GM12878 (cell line): ENCODE results near the gene PRKN.

ENCODE experiments used
- CEBPB ChIP-seq, 2 experiments: fragments of 150-350 bp in 1 of 2; IDR thresholded peaks; 2 replicates each; pipeline ENCODE4 v1.6.1; 2012 to 2014; ENCODE audit warnings: low read depth in 2 of 2, low read length in 2 of 2, borderline replicate concordance in 1 of 2, inconsistent platforms in 1 of 2
- JUND ChIP-seq: IDR thresholded peaks from 2 replicates; pipeline ENCODE4 v1.6.1; 2012; ENCODE audit warnings: low read depth, mild to moderate bottlenecking, low read length, improper control_type of control experiment, moderate library complexity
- ZNF274 ChIP-seq: IDR thresholded peaks from one replicate; pipeline ENCODE4 v1.8.0; 2011; ENCODE audit not compliant: insufficient read length, insufficient read depth
- ZZZ3 ChIP-seq: IDR thresholded peaks from 2 replicates; pipeline ENCODE4 v1.6.1; 2011; ENCODE audit warnings: low read depth; ENCODE audit not compliant: control insufficient read depth, insufficient read length
- TF ChIP-seq, protein P1 (sequence below): IDR thresholded peaks from 2 replicates; pipeline ENCODE4 v1.6.1; 2012; ENCODE audit warnings: mild to moderate bottlenecking, low read depth, low read length
- TF ChIP-seq, protein P2 (sequence below), 3 experiments: IDR thresholded peaks in 2 of 3; conservative IDR thresholded peaks in 1 of 3; 2 replicates each; pipeline ENCODE4 v1.5.1; 2011; ENCODE audit warnings: low read depth in 3 of 3, low read length in 3 of 3, mild to moderate bottlenecking in 3 of 3, control low read depth in 2 of 3, moderate library complexity in 2 of 3, inconsistent platforms in 1 of 3, mixed read lengths in 1 of 3; ENCODE audit not compliant: control insufficient read depth in 2 of 3, insufficient read depth in 1 of 3; ENCODE audit errors: extremely low read depth in 1 of 3
- TF ChIP-seq, protein P3 (sequence below): fragments of 450-650 bp; conservative IDR thresholded peaks from 2 replicates; pipeline ENCODE4 v1.6.1; 2017; ENCODE audit warnings: mild to moderate bottlenecking, moderate library complexity

DNA sequence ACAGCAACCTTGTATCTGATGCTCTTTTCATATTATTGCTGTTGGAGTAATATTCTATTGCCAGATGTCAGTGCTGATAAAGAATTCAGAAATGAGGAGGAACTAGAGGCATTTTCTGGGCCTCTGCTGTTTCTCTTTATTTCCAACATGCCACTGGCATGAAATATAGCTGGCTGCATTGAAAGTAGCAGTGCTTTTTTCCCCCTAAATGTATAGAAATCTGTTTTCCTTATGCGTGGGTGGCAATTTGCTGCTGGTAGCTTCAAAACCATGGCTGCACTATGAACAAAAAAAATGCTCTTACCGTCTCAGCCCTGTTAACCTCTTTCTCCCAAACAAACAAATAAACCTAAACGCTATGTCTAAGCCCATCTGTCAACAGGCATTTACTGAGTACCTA is 1011.4 kb downstream of the PRKN start:
- TF ChIP-seq, protein P1, sequence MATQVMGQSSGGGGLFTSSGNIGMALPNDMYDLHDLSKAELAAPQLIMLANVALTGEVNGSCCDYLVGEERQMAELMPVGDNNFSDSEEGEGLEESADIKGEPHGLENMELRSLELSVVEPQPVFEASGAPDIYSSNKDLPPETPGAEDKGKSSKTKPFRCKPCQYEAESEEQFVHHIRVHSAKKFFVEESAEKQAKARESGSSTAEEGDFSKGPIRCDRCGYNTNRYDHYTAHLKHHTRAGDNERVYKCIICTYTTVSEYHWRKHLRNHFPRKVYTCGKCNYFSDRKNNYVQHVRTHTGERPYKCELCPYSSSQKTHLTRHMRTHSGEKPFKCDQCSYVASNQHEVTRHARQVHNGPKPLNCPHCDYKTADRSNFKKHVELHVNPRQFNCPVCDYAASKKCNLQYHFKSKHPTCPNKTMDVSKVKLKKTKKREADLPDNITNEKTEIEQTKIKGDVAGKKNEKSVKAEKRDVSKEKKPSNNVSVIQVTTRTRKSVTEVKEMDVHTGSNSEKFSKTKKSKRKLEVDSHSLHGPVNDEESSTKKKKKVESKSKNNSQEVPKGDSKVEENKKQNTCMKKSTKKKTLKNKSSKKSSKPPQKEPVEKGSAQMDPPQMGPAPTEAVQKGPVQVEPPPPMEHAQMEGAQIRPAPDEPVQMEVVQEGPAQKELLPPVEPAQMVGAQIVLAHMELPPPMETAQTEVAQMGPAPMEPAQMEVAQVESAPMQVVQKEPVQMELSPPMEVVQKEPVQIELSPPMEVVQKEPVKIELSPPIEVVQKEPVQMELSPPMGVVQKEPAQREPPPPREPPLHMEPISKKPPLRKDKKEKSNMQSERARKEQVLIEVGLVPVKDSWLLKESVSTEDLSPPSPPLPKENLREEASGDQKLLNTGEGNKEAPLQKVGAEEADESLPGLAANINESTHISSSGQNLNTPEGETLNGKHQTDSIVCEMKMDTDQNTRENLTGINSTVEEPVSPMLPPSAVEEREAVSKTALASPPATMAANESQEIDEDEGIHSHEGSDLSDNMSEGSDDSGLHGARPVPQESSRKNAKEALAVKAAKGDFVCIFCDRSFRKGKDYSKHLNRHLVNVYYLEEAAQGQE, result no peak
- TF ChIP-seq, protein P2, sequence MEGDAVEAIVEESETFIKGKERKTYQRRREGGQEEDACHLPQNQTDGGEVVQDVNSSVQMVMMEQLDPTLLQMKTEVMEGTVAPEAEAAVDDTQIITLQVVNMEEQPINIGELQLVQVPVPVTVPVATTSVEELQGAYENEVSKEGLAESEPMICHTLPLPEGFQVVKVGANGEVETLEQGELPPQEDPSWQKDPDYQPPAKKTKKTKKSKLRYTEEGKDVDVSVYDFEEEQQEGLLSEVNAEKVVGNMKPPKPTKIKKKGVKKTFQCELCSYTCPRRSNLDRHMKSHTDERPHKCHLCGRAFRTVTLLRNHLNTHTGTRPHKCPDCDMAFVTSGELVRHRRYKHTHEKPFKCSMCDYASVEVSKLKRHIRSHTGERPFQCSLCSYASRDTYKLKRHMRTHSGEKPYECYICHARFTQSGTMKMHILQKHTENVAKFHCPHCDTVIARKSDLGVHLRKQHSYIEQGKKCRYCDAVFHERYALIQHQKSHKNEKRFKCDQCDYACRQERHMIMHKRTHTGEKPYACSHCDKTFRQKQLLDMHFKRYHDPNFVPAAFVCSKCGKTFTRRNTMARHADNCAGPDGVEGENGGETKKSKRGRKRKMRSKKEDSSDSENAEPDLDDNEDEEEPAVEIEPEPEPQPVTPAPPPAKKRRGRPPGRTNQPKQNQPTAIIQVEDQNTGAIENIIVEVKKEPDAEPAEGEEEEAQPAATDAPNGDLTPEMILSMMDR (IDR thresholded peaks at IDR 0.05 in 2 of 3, conservative IDR thresholded peaks at IDR 0.05 in 1 of 3; ENCODE audit: control insufficient read depth in 2 of 3, extremely low read depth in 1 of 3, insufficient read depth in 1 of 3, low read depth in 3 of 3, low read length in 3 of 3), result no peak
- TF ChIP-seq JUND (no peak), CEBPB (IDR thresholded peaks at IDR 0.05; ENCODE audit: borderline replicate concordance in 1 of 2, low read depth in 2 of 2, low read length in 2 of 2) (no peak), ZNF274 (no peak), ZZZ3 (no peak)
- TF ChIP-seq, protein P3, sequence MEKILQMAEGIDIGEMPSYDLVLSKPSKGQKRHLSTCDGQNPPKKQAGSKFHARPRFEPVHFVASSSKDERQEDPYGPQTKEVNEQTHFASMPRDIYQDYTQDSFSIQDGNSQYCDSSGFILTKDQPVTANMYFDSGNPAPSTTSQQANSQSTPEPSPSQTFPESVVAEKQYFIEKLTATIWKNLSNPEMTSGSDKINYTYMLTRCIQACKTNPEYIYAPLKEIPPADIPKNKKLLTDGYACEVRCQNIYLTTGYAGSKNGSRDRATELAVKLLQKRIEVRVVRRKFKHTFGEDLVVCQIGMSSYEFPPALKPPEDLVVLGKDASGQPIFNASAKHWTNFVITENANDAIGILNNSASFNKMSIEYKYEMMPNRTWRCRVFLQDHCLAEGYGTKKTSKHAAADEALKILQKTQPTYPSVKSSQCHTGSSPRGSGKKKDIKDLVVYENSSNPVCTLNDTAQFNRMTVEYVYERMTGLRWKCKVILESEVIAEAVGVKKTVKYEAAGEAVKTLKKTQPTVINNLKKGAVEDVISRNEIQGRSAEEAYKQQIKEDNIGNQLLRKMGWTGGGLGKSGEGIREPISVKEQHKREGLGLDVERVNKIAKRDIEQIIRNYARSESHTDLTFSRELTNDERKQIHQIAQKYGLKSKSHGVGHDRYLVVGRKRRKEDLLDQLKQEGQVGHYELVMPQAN, result no peak
